ENCODE data around the gene GPR39. TPM values are rescaled to one million over a fixed set of nuclear protein-coding genes. Genes with fewer than 3 reads are reported as not detected.
A peak's percentile ranks its signal among the peaks of the same experiment; 100 is the strongest.

The GPR39 gene
- total RNA-seq, 4 donors from 2014 or later: 0.72 to 1.6 (median 1.4) TPM

DNA sequence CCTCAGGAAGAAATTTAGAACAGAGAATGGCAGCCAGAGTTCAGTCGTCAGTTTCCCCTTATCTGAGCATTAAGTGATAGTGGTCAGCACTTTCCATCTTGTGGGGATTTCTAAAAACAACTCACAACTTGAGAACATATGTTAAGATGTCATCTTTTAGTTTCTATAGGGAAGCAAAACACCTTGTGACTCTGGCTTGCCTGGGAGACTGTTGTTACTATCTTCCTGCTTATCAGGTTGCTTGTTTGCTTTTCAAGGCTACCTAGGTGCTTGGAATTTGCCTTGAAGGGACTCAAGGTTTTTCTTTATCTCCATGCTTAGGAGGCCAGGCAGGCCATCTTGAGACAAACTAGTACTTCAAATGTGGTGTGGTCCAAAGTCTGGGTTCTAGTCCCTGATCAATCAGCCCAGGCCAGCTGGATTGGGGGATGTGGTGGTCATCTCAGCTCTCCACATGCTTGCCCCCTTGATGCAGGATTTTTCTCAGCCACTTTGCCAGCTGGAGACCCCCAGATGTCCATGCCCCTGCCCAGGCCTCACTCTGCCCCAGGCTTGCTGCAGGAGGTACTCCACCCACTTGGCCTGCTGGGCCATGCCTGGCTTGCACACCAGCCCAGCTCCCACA lies 127.5 kb downstream of the GPR39 start:
- H3K27me3 ChIP-seq: no peaks in the 10 kb centered on the region
- no peak for DNase-seq (ENCODE audit: low spot score in 2 of 2)
- no peaks in the 10 kb centered on the region for H3K9me3 ChIP-seq
- no peak overlapping the region for H3K27ac ChIP-seq
- TF ChIP-seq POLR2A (IDR thresholded peaks at IDR 0.05) (no peak), POLR2AphosphoS5 (IDR thresholded peaks at IDR 0.05) (no peak), EP300 (IDR thresholded peaks at IDR 0.05) (no peak)
- TF ChIP-seq, protein P1, sequence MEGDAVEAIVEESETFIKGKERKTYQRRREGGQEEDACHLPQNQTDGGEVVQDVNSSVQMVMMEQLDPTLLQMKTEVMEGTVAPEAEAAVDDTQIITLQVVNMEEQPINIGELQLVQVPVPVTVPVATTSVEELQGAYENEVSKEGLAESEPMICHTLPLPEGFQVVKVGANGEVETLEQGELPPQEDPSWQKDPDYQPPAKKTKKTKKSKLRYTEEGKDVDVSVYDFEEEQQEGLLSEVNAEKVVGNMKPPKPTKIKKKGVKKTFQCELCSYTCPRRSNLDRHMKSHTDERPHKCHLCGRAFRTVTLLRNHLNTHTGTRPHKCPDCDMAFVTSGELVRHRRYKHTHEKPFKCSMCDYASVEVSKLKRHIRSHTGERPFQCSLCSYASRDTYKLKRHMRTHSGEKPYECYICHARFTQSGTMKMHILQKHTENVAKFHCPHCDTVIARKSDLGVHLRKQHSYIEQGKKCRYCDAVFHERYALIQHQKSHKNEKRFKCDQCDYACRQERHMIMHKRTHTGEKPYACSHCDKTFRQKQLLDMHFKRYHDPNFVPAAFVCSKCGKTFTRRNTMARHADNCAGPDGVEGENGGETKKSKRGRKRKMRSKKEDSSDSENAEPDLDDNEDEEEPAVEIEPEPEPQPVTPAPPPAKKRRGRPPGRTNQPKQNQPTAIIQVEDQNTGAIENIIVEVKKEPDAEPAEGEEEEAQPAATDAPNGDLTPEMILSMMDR (IDR thresholded peaks at IDR 0.05): no peak
- 75% methylated on average over 1 of the region's 1 CpG for WGBS
- no peaks in the 10 kb centered on the region for H3K36me3 ChIP-seq
- H3K4me1 ChIP-seq: no peaks in the 10 kb centered on the region
- no peak overlapping the region for H3K4me3 ChIP-seq

DNA sequence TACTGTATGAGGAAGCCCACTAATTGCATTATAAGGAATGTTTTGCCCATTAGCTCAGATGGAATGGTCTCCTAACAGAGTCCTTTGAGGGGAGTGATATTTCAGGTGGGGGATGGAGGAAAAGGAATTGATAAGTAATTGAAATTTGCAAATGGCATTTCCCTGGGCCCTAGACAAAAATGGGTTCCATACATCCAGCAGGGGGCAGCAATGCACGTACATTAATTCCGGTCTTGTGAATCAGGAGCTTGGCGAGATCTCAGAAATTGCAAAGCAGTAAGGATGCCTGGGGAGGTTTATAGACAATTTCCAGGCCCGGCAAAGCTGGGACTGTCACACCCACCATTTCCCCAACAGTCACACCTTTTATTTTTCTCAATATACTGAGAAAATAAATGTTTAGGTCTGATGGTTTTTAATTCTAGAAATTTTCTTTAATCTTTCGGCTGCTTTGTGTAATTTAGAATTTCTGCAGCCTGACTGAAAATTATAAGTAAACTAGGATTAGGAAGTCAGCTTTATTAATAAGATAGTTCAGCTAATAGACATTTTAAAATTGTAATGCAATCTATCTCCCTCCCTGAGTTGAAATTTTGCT lies 130.6 kb downstream of the GPR39 start:
- peak in 1 of 2 donors; percentile 66 for DNase-seq (ENCODE audit: low spot score in 2 of 2)
- Histone ChIP-seq H3K27ac (no peak overlapping the region), H3K9me3 (no peaks in the 10 kb centered on the region), H3K36me3 (no peaks in the 10 kb centered on the region), H3K4me3 (no peak overlapping the region), H3K4me1 (no peaks in the 10 kb centered on the region), H3K27me3 (no peaks in the 10 kb centered on the region)
- 21% methylated on average over 5 of the region's 5 CpGs for WGBS
- TF ChIP-seq POLR2A (IDR thresholded peaks at IDR 0.05): no peak
- no peak for TF ChIP-seq POLR2AphosphoS5 (IDR thresholded peaks at IDR 0.05)
- TF ChIP-seq, protein P1 (IDR thresholded peaks at IDR 0.05): peak; percentile 44 to 52
- TF ChIP-seq EP300 (IDR thresholded peaks at IDR 0.05): no peak

DNA sequence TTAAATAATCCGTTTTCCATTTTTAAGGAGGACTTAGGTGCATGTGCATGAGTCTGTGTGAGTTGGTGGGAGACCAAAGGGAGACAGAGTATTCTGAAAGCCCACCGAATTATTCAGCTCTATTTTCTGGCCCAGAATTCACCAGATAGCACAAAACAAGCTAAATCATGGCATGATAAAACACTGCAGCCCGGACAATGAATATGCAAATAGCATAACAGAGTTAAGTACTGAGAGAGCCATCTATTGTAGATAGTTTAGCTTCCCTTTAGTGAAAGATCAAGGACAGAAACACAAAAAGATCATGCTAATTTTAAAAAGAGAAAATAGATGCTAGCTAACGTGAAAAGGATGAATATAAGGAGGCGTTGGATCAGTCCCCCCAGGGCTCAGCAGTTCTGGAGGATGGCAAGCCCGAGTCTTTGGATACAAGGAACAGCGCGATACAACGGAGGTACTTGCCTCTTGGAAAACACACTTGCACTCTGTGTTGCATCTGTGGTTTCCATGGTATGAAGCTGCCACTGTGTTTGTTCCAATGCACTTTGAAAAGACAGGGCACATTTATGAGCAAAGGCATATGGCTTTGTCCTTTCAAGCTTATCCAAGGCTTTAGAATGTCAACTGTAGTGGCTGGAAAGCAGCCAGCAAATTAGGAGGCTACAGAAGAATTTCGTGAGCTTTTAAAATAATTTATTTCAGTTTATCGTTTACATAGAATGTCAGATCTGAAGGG lies 133.5 kb downstream of the GPR39 start:
- H3K4me3 ChIP-seq: no peak overlapping the region
- H3K9me3 ChIP-seq: no peaks in the 10 kb centered on the region
- WGBS: 66% methylated on average over 11 of the region's 11 CpGs
- no peak for TF ChIP-seq POLR2AphosphoS5 (IDR thresholded peaks at IDR 0.05)
- no peak for TF ChIP-seq EP300 (IDR thresholded peaks at IDR 0.05)
- TF ChIP-seq POLR2A (IDR thresholded peaks at IDR 0.05): no peak
- TF ChIP-seq, protein P1 (IDR thresholded peaks at IDR 0.05): no peak
- DNase-seq (ENCODE audit: low spot score in 2 of 2): no peak
- H3K27ac ChIP-seq: no peak overlapping the region
- H3K27me3 ChIP-seq: no peaks in the 10 kb centered on the region
- no peaks in the 10 kb centered on the region for H3K4me1 ChIP-seq
- no peaks in the 10 kb centered on the region for H3K36me3 ChIP-seq

DNA sequence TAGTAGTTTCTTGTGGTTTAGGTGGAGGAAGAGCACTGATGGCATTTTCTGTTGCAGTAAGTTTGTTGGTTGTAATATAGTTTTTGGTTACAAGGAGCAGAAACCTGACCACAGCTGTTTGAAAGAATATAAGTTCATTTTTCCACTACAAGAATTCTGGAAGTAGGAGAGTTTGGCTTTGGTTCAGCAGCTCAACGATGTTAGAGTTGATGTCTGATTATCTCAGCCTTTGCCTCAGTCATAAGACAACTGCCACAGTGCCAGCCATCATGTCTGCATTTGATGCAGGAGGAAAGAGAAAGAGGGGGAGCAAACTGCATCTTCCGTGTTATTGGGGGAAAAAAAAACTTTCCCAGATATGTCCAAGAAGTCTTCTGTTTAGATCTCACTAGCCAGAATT lies 134.3 kb downstream of the GPR39 start:
- Histone ChIP-seq H3K36me3 (no peaks in the 10 kb centered on the region), H3K27ac (no peak overlapping the region), H3K27me3 (no peaks in the 10 kb centered on the region), H3K4me1 (no peaks in the 10 kb centered on the region), H3K9me3 (no peaks in the 10 kb centered on the region), H3K4me3 (no peak overlapping the region)
- TF ChIP-seq EP300 (IDR thresholded peaks at IDR 0.05) (no peak), POLR2A (IDR thresholded peaks at IDR 0.05) (no peak), POLR2AphosphoS5 (IDR thresholded peaks at IDR 0.05) (no peak)
- TF ChIP-seq, protein P1 (IDR thresholded peaks at IDR 0.05): no peak
- 31% methylated on average over 2 of the region's 2 CpGs for WGBS
- no peak for DNase-seq (ENCODE audit: low spot score in 2 of 2)

DNA sequence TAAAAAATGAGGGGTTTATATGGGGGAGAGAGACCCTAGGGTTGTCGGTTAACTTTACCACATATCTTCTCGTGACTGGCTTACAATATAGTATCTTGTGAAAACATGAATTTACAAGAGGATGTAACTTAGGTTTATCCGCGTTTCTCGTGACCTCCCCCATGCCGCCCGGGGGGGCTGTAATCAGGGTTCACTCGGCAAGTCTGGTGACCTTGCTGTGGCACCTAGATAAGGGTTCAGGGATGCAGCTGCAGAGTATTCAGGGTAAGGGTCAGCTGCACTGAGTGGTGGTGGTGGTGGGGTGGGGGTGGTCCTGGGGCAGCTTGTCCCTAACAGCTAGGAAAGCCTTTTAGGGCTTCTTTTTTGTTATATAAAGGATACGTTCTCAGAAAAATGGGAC lies 141.1 kb downstream of the GPR39 start:
- no peak for TF ChIP-seq EP300 (IDR thresholded peaks at IDR 0.05)
- TF ChIP-seq POLR2AphosphoS5 (IDR thresholded peaks at IDR 0.05): no peak
- TF ChIP-seq, protein P1 (IDR thresholded peaks at IDR 0.05): no peak
- TF ChIP-seq POLR2A (IDR thresholded peaks at IDR 0.05): no peak
- H3K27me3 ChIP-seq: no peaks in the 10 kb centered on the region
- H3K36me3 ChIP-seq: no peaks in the 10 kb centered on the region
- no peaks in the 10 kb centered on the region for H3K9me3 ChIP-seq
- H3K4me1 ChIP-seq: no peaks in the 10 kb centered on the region
- no peak for DNase-seq (ENCODE audit: low spot score in 2 of 2)
- WGBS: 81% methylated on average over 9 of the region's 9 CpGs
- H3K4me3 ChIP-seq: no peak overlapping the region
- H3K27ac ChIP-seq: no peak overlapping the region
